ENCODE data around the gene HSD11B2. TPM values are rescaled to one million over a fixed set of nuclear protein-coding genes. Genes with fewer than 3 reads are reported as not detected.

HSD11B2 gene
- total RNA-seq, 3 donors from 2014 or later (not counting 1 experiment from before 2014, with no cell fraction given), result not detected

DNA sequence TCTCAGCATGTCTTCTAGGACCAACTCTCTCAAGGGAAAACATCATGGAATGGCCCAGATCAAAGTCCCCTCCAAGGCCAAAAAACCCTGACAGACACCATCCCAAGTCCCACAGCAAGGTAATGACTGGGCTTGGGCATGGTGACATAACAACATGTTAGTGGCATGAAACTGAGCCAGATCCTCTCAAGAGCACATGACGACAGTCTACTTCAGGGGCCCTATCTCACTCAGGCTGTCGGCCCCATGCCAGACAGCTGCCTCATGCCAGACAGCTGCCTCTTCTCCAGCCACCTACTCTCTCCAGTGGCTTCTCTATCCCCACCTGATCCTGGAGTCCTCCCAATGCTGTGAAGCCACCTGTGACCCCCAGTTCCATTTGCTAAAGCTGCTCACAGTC, 18.4 kb downstream of the HSD11B2 start:
- no peak overlapping the region for H3K4me3 ChIP-seq (ENCODE audit: low read length)
- Mint-ChIP-seq H3K36me3 (no peaks in the 10 kb centered on the region), H3K9me3 (no peaks in the 10 kb centered on the region), H3K4me1 (peaks cover 30 to 66% of the 10 kb centered on the region in 2 donors), H3K27ac (peak overlapping the region; percentile 57 to 68), H3K4me3 (no peak overlapping the region), H3K27me3 (ENCODE audit: low read depth in 2 of 2) (no peaks in the 10 kb centered on the region)
- TF ChIP-seq, protein P1, sequence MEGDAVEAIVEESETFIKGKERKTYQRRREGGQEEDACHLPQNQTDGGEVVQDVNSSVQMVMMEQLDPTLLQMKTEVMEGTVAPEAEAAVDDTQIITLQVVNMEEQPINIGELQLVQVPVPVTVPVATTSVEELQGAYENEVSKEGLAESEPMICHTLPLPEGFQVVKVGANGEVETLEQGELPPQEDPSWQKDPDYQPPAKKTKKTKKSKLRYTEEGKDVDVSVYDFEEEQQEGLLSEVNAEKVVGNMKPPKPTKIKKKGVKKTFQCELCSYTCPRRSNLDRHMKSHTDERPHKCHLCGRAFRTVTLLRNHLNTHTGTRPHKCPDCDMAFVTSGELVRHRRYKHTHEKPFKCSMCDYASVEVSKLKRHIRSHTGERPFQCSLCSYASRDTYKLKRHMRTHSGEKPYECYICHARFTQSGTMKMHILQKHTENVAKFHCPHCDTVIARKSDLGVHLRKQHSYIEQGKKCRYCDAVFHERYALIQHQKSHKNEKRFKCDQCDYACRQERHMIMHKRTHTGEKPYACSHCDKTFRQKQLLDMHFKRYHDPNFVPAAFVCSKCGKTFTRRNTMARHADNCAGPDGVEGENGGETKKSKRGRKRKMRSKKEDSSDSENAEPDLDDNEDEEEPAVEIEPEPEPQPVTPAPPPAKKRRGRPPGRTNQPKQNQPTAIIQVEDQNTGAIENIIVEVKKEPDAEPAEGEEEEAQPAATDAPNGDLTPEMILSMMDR (IDR thresholded peaks at IDR 0.05), result no peak
- no peak for DNase-seq
- no peaks in the 10 kb centered on the region for H3K4me1 ChIP-seq (ENCODE audit: control insufficient read depth, insufficient read depth, low read length)
- no peak overlapping the region for H3K27ac ChIP-seq (ENCODE audit: low read length)
- H3K36me3 ChIP-seq (ENCODE audit: control insufficient read depth, insufficient read depth, low read length), result peaks cover 54% of the 10 kb centered on the region
- no peaks in the 10 kb centered on the region for H3K9me3 ChIP-seq (ENCODE audit: control insufficient read depth, insufficient read depth, low read length)
- intact Hi-C loops (cut with micrococcal nuclease), result no loop called here
- ATAC-seq, result no peak
- 97% methylated on average over 2 of the region's 2 CpGs for WGBS (ENCODE audit: insufficient coverage)
- no peaks in the 10 kb centered on the region for H3K27me3 ChIP-seq (ENCODE audit: control insufficient read depth, insufficient read depth, low read length)

DNA sequence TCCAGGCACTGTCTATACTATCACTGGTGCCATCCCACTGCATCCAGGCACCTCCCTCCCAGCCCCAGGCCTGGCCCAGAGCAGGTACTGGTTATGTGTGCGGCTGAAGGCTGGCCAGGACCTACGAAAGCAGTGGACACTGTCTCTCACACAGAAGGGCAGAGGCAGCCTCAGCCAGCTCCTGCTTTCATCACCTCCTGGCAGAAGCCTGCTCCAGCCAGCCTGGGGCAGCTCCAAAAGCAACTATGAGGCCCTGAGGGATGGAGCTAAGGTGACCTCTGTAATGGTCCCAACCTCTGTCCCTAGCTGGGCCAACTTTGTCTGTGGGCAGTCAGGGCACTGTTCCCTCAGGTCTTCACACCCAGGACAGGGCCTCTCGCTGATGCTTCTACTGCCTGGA, 18.8 kb downstream of the HSD11B2 start:
- peaks cover 33 to 66% of the 10 kb centered on the region in 2 donors for H3K4me1 Mint-ChIP-seq
- no peaks in the 10 kb centered on the region for H3K36me3 Mint-ChIP-seq
- WGBS (ENCODE audit: insufficient coverage), result 94% methylated on average over 3 of the region's 3 CpGs
- intact Hi-C loops (cut with micrococcal nuclease), result no loop called here
- no peak for ATAC-seq
- Histone ChIP-seq H3K36me3 (ENCODE audit: control insufficient read depth, insufficient read depth, low read length) (peaks cover 52% of the 10 kb centered on the region), H3K4me3 (ENCODE audit: low read length) (no peak overlapping the region), H3K4me1 (ENCODE audit: control insufficient read depth, insufficient read depth, low read length) (no peaks in the 10 kb centered on the region), H3K27me3 (ENCODE audit: control insufficient read depth, insufficient read depth, low read length) (no peaks in the 10 kb centered on the region), H3K9me3 (ENCODE audit: control insufficient read depth, insufficient read depth, low read length) (no peaks in the 10 kb centered on the region), H3K27ac (ENCODE audit: low read length) (no peak overlapping the region)
- H3K27ac Mint-ChIP-seq, result peak overlapping the region; percentile 57 to 68
- no peak overlapping the region for H3K4me3 Mint-ChIP-seq
- no peak for DNase-seq
- H3K9me3 Mint-ChIP-seq, result no peaks in the 10 kb centered on the region
- TF ChIP-seq, protein P1 (IDR thresholded peaks at IDR 0.05), result no peak
- no peaks in the 10 kb centered on the region for H3K27me3 Mint-ChIP-seq (ENCODE audit: low read depth in 2 of 2)

DNA sequence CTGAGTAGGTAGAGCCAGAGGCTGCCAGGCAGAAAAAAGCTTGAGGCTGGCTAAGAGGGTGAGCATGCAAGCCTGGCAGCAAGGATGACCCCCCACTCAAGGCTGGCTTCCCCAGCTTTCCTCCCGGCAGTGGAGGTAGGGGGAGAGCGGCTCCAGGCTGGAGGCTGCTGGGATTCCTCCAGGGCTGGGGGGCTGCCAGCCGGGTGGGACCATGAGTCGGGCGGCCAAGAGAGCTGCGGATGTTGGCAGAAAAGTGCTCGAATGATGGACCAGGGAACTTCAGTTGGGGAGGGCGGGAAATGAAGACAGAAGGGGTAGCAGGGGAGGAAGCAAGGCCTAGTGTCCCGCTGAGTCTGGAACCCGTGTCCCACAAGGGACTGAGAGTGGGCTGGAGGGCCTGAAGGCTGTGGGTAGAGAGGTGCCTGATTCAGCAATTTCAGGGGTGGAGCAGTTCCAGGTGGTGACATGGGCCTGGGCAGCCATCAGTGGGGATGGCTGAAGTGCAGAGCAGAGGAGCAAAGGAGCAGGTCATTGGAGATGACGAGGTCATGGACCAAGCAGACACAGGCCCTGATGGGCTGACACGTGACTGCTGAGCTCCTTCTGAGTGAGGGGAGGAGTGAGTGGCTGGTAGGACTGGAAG, 20.3 kb downstream of the HSD11B2 start:
- peaks cover under 1% of the 10 kb centered on the region for H3K4me1 ChIP-seq (ENCODE audit: control insufficient read depth, insufficient read depth, low read length)
- H3K27ac ChIP-seq (ENCODE audit: low read length), result no peak overlapping the region
- H3K27me3 Mint-ChIP-seq (ENCODE audit: low read depth in 2 of 2), result no peaks in the 10 kb centered on the region
- intact Hi-C loops (cut with micrococcal nuclease), result no loop called here
- H3K36me3 ChIP-seq (ENCODE audit: control insufficient read depth, insufficient read depth, low read length), result peaks cover 45% of the 10 kb centered on the region
- ATAC-seq, result no peak
- H3K4me1 Mint-ChIP-seq, result peaks cover 42 to 72% of the 10 kb centered on the region in 2 donors
- no peaks in the 10 kb centered on the region for H3K36me3 Mint-ChIP-seq
- no peaks in the 10 kb centered on the region for H3K9me3 Mint-ChIP-seq
- no peaks in the 10 kb centered on the region for H3K9me3 ChIP-seq (ENCODE audit: control insufficient read depth, insufficient read depth, low read length)
- no peak for DNase-seq
- no peak overlapping the region for H3K27ac Mint-ChIP-seq
- no peaks in the 10 kb centered on the region for H3K27me3 ChIP-seq (ENCODE audit: control insufficient read depth, insufficient read depth, low read length)
- H3K4me3 Mint-ChIP-seq, result no peak overlapping the region
- WGBS (ENCODE audit: insufficient coverage), result 94% methylated on average over 12 of the region's 12 CpGs
- TF ChIP-seq, protein P1 (IDR thresholded peaks at IDR 0.05), result no peak
- no peak overlapping the region for H3K4me3 ChIP-seq (ENCODE audit: low read length)

Data from natural killer cell (primary cell).